CD4-positive, alpha-beta T cell (primary cell): ENCODE results near the gene AMOTL2. TPM values are rescaled to one million over a fixed set of nuclear protein-coding genes. Genes with fewer than 3 reads are reported as not detected.

Experiments used
- ATAC-seq: fragments of 200-7000 bp; cut with Tn5 transposase; one replicate; pipeline ENCODE4 v1.10.0; 2022; ENCODE audit warnings: mild to moderate bottlenecking; ENCODE audit not compliant: poor library complexity
- CTCF ChIA-PET: fragments of 350-600 bp; sonication (Branson Sonifier 250); formaldehyde crosslinking; loops from one replicate; lab custom pipeline; 2021; ENCODE audit warnings: antibody characterized with exemption, inconsistent platforms; lab: Charles Lee
- POLR2A ChIA-PET: fragments of 350-600 bp; sonication (Branson Sonifier 250); formaldehyde crosslinking; loops from one replicate; lab custom pipeline; 2021; ENCODE audit warnings: antibody characterized with exemption, inconsistent platforms; lab: Charles Lee
- DNase-seq, 14 experiments: peaks; one replicate each; pipeline ENCODE4 v3.0.0-alpha.2; 2013 to 2020; ENCODE audit warnings: mixed read lengths in 2 of 14
- H3K27ac ChIP-seq, 2 donors: one replicate each; pipeline versions ENCODE4 v1.5.1 to v1.7.0; 2013; ENCODE audit warnings: low read length in 2 of 2, low read depth in 1 of 2, mild to moderate bottlenecking in 1 of 2
- H3K27me3 ChIP-seq, 2 experiments: 1 replicate in 1 of 2; 2 replicates in 1 of 2; pipeline versions ENCODE4 v1.6.1 to v1.7.0; 2013; ENCODE audit warnings: low read length in 2 of 2, control low read depth in 1 of 2, mild to moderate bottlenecking in 1 of 2, moderate library complexity in 1 of 2; ENCODE audit not compliant: insufficient read depth in 2 of 2, control insufficient read depth in 1 of 2
- H3K36me3 ChIP-seq: one replicate; pipeline ENCODE4 v1.6.1; 2013; ENCODE audit warnings: low read length, control low read depth; ENCODE audit not compliant: insufficient read depth
- H3K4me1 ChIP-seq: one replicate; pipeline ENCODE4 v1.6.1; 2013; ENCODE audit warnings: low read length, control low read depth; ENCODE audit not compliant: insufficient read depth
- H3K4me3 ChIP-seq: one replicate; pipeline ENCODE4 v1.5.1; 2013; ENCODE audit warnings: mild to moderate bottlenecking, low read length, moderate library complexity
- H3K9me3 ChIP-seq, 2 experiments: 1 replicate in 1 of 2; 2 replicates in 1 of 2; pipeline versions ENCODE4 v1.6.1 to v1.7.0; 2013; ENCODE audit warnings: low read length in 2 of 2, mild to moderate bottlenecking in 2 of 2, control low read depth in 1 of 2, moderate library complexity in 1 of 2; ENCODE audit not compliant: control insufficient read depth in 1 of 2, insufficient read depth in 1 of 2
- H3K27ac Mint-ChIP-seq: one replicate; pipeline ENCODE4 v1.8.0; 2020; ENCODE audit warnings: mixed read lengths
- H3K27me3 Mint-ChIP-seq: one replicate; pipeline ENCODE4 v1.8.0; 2021; ENCODE audit warnings: mixed read lengths
- H3K36me3 Mint-ChIP-seq: one replicate; pipeline ENCODE4 v1.8.0; 2021; ENCODE audit warnings: low read depth, mixed read lengths
- H3K4me1 Mint-ChIP-seq: one replicate; pipeline ENCODE4 v1.8.0; 2021; ENCODE audit warnings: low read depth, mixed read lengths
- H3K4me3 Mint-ChIP-seq: one replicate; pipeline ENCODE4 v1.8.0; 2020; ENCODE audit warnings: mild to moderate bottlenecking, mixed read lengths
- H3K9me3 Mint-ChIP-seq: one replicate; pipeline ENCODE4 v1.8.0; 2020; ENCODE audit warnings: mixed read lengths
- intact Hi-C, 2 experiments: fragments of 100-400 bp; cut with DNase I in 1 of 2; cut with micrococcal nuclease in 1 of 2; formaldehyde crosslinking; loops; one replicate each; pipeline versions ENCODE4 v1.15.1 to v1.9.0; 2023 to 2025; cut with DNase I, micrococcal nuclease
- polyA plus RNA-seq, 2 donors: library from polyadenylated mRNA; unstranded; fragments of 120-200 nt; gene quantifications; one replicate each; pipeline ENCODE4 v1.2.1, GENCODE V29; 2013
- total RNA-seq, 174 experiments: library from RNA in 2 of 174; stranded (reverse) in 2 of 174; gene quantifications; one replicate each; pipeline ENCODE4 v1.2.3 and lab custom pipeline; 2021 to 2026
- TF ChIP-seq, protein P1 (sequence below): fragments of 200-600 bp; IDR thresholded peaks from one replicate; pipeline ENCODE4 v1.8.0; 2022; ENCODE audit warnings: antibody characterized with exemption, mild to moderate bottlenecking

AMOTL2 gene
- total RNA-seq: not detected
- polyA plus RNA-seq (2013, experiment 1 of 2): 0.06 TPM
- polyA plus RNA-seq (2013, experiment 2 of 2): 1.1 TPM
- total RNA-seq (lab: John Stamatoyannopoulos, UW): 0 to 1.2 (median 0.06) reads per million in 172 experiments

DNA sequence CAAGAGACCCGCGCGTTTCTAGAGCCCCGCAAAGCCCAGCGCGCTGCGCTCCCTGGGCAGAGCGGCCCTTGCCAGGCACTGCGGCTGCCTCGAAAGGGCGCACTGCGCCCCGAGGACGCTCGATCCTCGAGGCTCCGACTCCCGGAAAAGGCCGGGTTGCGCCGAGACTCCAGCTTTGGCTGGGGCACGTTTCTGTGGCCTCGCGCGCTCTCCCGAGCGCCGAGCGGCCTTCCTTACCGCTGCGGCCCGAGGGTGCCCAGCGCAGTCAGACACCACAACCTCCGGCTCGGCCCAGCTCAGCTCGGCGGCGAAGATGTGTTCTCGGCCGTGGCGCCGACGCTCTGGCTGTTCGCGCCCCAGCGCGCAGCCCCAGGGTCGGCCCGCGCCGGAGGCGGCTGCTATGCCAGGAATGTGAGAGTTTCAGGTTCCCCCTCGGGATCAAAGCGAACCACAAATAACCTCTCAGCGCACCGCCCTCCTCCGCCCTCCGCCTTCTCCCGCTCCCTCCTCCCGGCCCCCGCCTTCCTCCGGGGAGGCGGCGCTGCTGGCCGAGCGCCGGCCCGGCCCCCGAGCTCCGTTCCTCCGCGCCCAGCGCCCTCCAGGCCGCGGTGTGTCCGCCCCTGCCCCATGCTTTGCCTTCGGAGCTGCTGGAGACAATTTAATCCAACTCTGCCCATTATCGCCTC lies at the start of gene AMOTL2:
TSS of gene AMOTL2 (minus strand) at position 343 of the 686 bp plus-strand sequence. CDS start 3,014 bp downstream, outside the sequence.
- peaks cover 52% of the 10 kb centered on the region for H3K27me3 Mint-ChIP-seq
- TF ChIP-seq, protein P1, sequence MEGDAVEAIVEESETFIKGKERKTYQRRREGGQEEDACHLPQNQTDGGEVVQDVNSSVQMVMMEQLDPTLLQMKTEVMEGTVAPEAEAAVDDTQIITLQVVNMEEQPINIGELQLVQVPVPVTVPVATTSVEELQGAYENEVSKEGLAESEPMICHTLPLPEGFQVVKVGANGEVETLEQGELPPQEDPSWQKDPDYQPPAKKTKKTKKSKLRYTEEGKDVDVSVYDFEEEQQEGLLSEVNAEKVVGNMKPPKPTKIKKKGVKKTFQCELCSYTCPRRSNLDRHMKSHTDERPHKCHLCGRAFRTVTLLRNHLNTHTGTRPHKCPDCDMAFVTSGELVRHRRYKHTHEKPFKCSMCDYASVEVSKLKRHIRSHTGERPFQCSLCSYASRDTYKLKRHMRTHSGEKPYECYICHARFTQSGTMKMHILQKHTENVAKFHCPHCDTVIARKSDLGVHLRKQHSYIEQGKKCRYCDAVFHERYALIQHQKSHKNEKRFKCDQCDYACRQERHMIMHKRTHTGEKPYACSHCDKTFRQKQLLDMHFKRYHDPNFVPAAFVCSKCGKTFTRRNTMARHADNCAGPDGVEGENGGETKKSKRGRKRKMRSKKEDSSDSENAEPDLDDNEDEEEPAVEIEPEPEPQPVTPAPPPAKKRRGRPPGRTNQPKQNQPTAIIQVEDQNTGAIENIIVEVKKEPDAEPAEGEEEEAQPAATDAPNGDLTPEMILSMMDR: no peak
- ChIA-PET CTCF (interaction anchor here (0.7 kb wide), 1 partner anchor 161 kb away, joined by 3 read pairs; no protein-coding TSS in a partner anchor), POLR2A (interaction anchor here (0.8 to 1.0 kb wide), 2 partner anchors 99 to 123 kb away, joined by 3 read pairs; no protein-coding TSS in a partner anchor)
- peak within 1 kb of the TSS; percentile 83 for H3K4me3 Mint-ChIP-seq
- ATAC-seq (peak; percentile 37), DNase-seq (peak in 3 of 14 experiments; percentile 24 to 31 (median 27))
- no peaks in the 10 kb centered on the region for H3K36me3 ChIP-seq
- no peaks in the 10 kb centered on the region for H3K9me3 Mint-ChIP-seq
- peaks cover 12% of the 10 kb centered on the region for H3K4me1 Mint-ChIP-seq
- H3K9me3 ChIP-seq: no peaks in the 10 kb centered on the region
- H3K27ac ChIP-seq: no peak within 1 kb of the TSS
- H3K4me1 ChIP-seq: peaks cover 18% of the 10 kb centered on the region
- H3K27me3 ChIP-seq: peaks cover 22 to 29% of the 10 kb centered on the region in 2 experiments
- peak within 1 kb of the TSS; percentile 42 for H3K4me3 ChIP-seq
- H3K36me3 Mint-ChIP-seq: no peaks in the 10 kb centered on the region
- H3K27ac Mint-ChIP-seq: no peak within 1 kb of the TSS
- intact Hi-C loops: no loop called here

DNA sequence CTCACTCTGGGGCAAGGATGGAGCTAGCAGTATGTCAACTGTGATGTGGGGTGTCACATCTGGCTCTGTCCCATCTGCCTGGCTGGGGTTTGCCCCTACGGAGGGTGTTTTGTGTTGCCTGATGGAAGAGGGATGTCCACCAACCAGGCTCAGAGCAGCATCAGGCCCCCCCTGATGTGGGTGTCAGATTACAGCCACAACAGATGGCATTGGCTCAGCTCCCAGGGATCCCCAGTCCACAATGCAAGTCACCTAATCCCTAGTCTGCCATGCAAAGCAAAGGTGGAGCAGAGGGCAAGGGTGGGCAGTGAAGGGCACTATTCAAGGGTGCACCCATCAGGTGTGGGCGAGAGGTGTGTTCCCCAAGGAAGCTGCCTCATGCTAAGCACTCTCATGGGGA lies 48.9 kb upstream of the AMOTL2 start:
- CTCF ChIA-PET: no interaction called here
- no peaks in the 10 kb centered on the region for H3K36me3 ChIP-seq
- Mint-ChIP-seq H3K36me3 (no peaks in the 10 kb centered on the region), H3K27me3 (peaks cover 3% of the 10 kb centered on the region), H3K4me3 (no peak overlapping the region), H3K9me3 (no peaks in the 10 kb centered on the region), H3K27ac (no peak overlapping the region), H3K4me1 (no peaks in the 10 kb centered on the region)
- DNase-seq (no peak), ATAC-seq (no peak)
- H3K4me3 ChIP-seq: no peak overlapping the region
- no peaks in the 10 kb centered on the region for H3K4me1 ChIP-seq
- peaks cover 0 to 3% of the 10 kb centered on the region in 2 experiments for H3K27me3 ChIP-seq
- H3K27ac ChIP-seq: no peak overlapping the region
- no peaks in the 10 kb centered on the region for H3K9me3 ChIP-seq
- intact Hi-C loops: no loop called here
- TF ChIP-seq, protein P1: no peak
- POLR2A ChIA-PET: no interaction called here

DNA sequence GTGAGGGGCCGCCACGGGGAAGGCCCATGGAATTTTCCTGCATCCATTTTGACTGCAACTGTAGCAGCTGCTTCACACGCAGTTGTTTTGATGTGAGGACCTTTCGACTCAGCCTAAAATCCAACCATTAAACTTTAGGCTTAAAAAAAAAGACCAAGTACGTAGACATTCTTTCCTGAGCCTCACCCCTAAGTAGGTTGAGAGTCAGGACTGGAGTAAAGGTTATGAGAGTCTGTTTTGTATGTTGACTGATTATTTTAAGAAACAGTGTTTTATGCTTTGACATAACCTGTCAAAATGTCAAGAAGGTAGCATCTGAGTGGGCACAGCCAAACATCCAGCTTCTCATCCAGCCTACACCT lies 45.7 kb upstream of the AMOTL2 start:
- Mint-ChIP-seq H3K36me3 (no peaks in the 10 kb centered on the region), H3K4me3 (no peak overlapping the region), H3K27ac (no peak overlapping the region), H3K4me1 (no peaks in the 10 kb centered on the region), H3K27me3 (peaks cover 2% of the 10 kb centered on the region), H3K9me3 (no peaks in the 10 kb centered on the region)
- TF ChIP-seq, protein P1: no peak
- Histone ChIP-seq H3K4me3 (no peak overlapping the region), H3K4me1 (no peaks in the 10 kb centered on the region), H3K27me3 (peaks cover 0 to 3% of the 10 kb centered on the region in 2 experiments), H3K9me3 (no peaks in the 10 kb centered on the region), H3K36me3 (no peaks in the 10 kb centered on the region), H3K27ac (no peak overlapping the region)
- POLR2A ChIA-PET: interaction anchor here (0.6 kb wide), 1 partner anchor 184 kb away, joined by 3 read pairs; no protein-coding TSS in a partner anchor
- CTCF ChIA-PET: no interaction called here
- DNase-seq (no peak), ATAC-seq (no peak)
- intact Hi-C loops: no loop called here
